Neural progenitor cell (in vitro differentiated cells): Measurements from ENCODE around the gene ACACB. TPM values are rescaled to one million over a fixed set of nuclear protein-coding genes. Genes with fewer than 3 reads are reported as not detected.

Source experiments
- DNase-seq: peaks from one replicate; pipeline ENCODE4 v3.0.0-alpha.2; 2016; ENCODE audit warnings: low spot score
- H2AFZ ChIP-seq: fragments of 200-600 bp; sonication (generic); replicated peaks from 2 replicates; pipeline ENCODE4 v1.6.1; 2016; ENCODE audit warnings: antibody characterized with exemption
- H3F3A ChIP-seq: fragments of 200-600 bp; sonication (generic); 2 replicates; pipeline ENCODE4 v1.6.1; 2016; ENCODE audit warnings: antibody characterized with exemption, low read depth
- H3K27ac ChIP-seq: fragments of 200-600 bp; sonication (generic); 2 replicates; pipeline ENCODE4 v1.5.1; 2016; ENCODE audit warnings: mild to moderate bottlenecking
- H3K27me3 ChIP-seq: fragments of 200-600 bp; sonication (generic); 2 replicates; pipeline ENCODE4 v1.6.1; 2016; ENCODE audit warnings: mild to moderate bottlenecking, moderate library complexity
- H3K36me3 ChIP-seq: fragments of 200-600 bp; sonication (generic); 2 replicates; pipeline ENCODE4 v1.5.1; 2016
- H3K4me1 ChIP-seq: fragments of 200-600 bp; sonication (generic); 2 replicates; pipeline ENCODE4 v1.6.1; 2016; ENCODE audit warnings: mixed run types
- H3K4me2 ChIP-seq: fragments of 200-600 bp; sonication (generic); 2 replicates; pipeline ENCODE4 v1.6.1; 2016
- H3K4me3 ChIP-seq: fragments of 200-600 bp; sonication (generic); 2 replicates; pipeline ENCODE4 v1.5.1; 2016
- H3K79me2 ChIP-seq: fragments of 200-600 bp; sonication (generic); 2 replicates; pipeline ENCODE4 v1.6.1; 2016; ENCODE audit warnings: low read depth
- H3K9ac ChIP-seq: fragments of 200-600 bp; sonication (generic); 2 replicates; pipeline ENCODE4 v1.6.1; 2016
- H3K9me3 ChIP-seq: fragments of 200-600 bp; sonication (generic); 2 replicates; pipeline ENCODE4 v1.5.1; 2016; ENCODE audit warnings: low read depth
- H4K20me1 ChIP-seq: fragments of 200-600 bp; sonication (generic); 2 replicates; pipeline ENCODE4 v1.6.1; 2016; ENCODE audit warnings: low read depth
- H3K27ac Mint-ChIP-seq: 3 replicates; pipeline ENCODE4 v1.8.0; 2021; ENCODE audit warnings: mixed read lengths
- H3K27me3 Mint-ChIP-seq: 2 replicates; pipeline ENCODE4 v1.8.0; 2022; ENCODE audit warnings: low read depth, mild to moderate bottlenecking, inconsistent platforms, moderate library complexity, mixed read lengths; ENCODE audit not compliant: insufficient read depth
- H3K36me3 Mint-ChIP-seq: 3 replicates; pipeline ENCODE4 v1.8.0; 2021; ENCODE audit warnings: mixed read lengths
- H3K4me1 Mint-ChIP-seq: 3 replicates; pipeline ENCODE4 v1.8.0; 2021; ENCODE audit warnings: mixed read lengths
- H3K4me3 Mint-ChIP-seq: 3 replicates; pipeline ENCODE4 v1.8.0; 2021; ENCODE audit warnings: mild to moderate bottlenecking, moderate library complexity, mixed read lengths
- H3K9me3 Mint-ChIP-seq: 3 replicates; pipeline ENCODE4 v1.8.0; 2020; ENCODE audit warnings: mixed read lengths
- EZH2 ChIP-seq: fragments of 200-600 bp; sonication (generic); IDR thresholded peaks from 2 replicates; pipeline ENCODE4 v1.6.1; 2017; ENCODE audit warnings: antibody characterized with exemption, mild to moderate bottlenecking, moderate library complexity
- EZH2phosphoT487 ChIP-seq: fragments of 200-600 bp; sonication (generic); IDR thresholded peaks from 2 replicates; pipeline ENCODE4 v1.6.1; 2017; ENCODE audit warnings: antibody characterized with exemption
- total RNA-seq: library from RNA; depleted of rRNA; stranded (reverse); fragments of >200 nt; gene quantifications from 2 replicates; pipeline ENCODE4 v1.2.3, GENCODE V29; 2015; ENCODE audit warnings: low replicate concordance
- TF ChIP-seq, protein P1 (sequence below): fragments of 200-600 bp; sonication (generic); IDR thresholded peaks from 2 replicates; pipeline ENCODE4 v1.5.1; 2017; ENCODE audit warnings: antibody characterized with exemption, mild to moderate bottlenecking

The ACACB gene
- total RNA-seq, 1 donor from 2014 or later: 2.4 TPM

- Mint-ChIP-seq H3K4me1 (no peaks in the 10 kb centered on the region), H3K36me3 (peaks cover 14% of the 10 kb centered on the region), H3K27me3 (peaks cover 2% of the 10 kb centered on the region), H3K9me3 (no peaks in the 10 kb centered on the region), H3K4me3 (no peak overlapping the region), H3K27ac (peak overlapping the region; percentile 32)
- H3K36me3 ChIP-seq: no peaks in the 10 kb centered on the region
- TF ChIP-seq EZH2phosphoT487 (no peak), EZH2 (no peak)
- TF ChIP-seq, protein P1, sequence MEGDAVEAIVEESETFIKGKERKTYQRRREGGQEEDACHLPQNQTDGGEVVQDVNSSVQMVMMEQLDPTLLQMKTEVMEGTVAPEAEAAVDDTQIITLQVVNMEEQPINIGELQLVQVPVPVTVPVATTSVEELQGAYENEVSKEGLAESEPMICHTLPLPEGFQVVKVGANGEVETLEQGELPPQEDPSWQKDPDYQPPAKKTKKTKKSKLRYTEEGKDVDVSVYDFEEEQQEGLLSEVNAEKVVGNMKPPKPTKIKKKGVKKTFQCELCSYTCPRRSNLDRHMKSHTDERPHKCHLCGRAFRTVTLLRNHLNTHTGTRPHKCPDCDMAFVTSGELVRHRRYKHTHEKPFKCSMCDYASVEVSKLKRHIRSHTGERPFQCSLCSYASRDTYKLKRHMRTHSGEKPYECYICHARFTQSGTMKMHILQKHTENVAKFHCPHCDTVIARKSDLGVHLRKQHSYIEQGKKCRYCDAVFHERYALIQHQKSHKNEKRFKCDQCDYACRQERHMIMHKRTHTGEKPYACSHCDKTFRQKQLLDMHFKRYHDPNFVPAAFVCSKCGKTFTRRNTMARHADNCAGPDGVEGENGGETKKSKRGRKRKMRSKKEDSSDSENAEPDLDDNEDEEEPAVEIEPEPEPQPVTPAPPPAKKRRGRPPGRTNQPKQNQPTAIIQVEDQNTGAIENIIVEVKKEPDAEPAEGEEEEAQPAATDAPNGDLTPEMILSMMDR: no peak
- H3K27me3 ChIP-seq: no peaks in the 10 kb centered on the region
- H3K9me3 ChIP-seq: no peaks in the 10 kb centered on the region
- DNase-seq: no peak
- H3K4me1 ChIP-seq: no peaks in the 10 kb centered on the region
- no peaks in the 10 kb centered on the region for H3K79me2 ChIP-seq
- H4K20me1 ChIP-seq: no peaks in the 10 kb centered on the region
- H3K4me3 ChIP-seq: no peak overlapping the region
- H3K9ac ChIP-seq: no peak overlapping the region
- no peak overlapping the region for H3K4me2 ChIP-seq
- H3F3A ChIP-seq: no peaks in the 10 kb centered on the region
- no peak overlapping the region for H2AFZ ChIP-seq
- H3K27ac ChIP-seq: no peak overlapping the region
Measured at GRCh38 chr12:109191621-109192250, 75.3 kb downstream of the ACACB start.

GRCh38 chr12:109192358-109192757, 76.0 kb downstream of the ACACB start:
- no peaks in the 10 kb centered on the region for H3K27me3 ChIP-seq
- Mint-ChIP-seq H3K27me3 (peaks cover 2% of the 10 kb centered on the region), H3K4me1 (no peaks in the 10 kb centered on the region), H3K27ac (no peak overlapping the region), H3K9me3 (no peaks in the 10 kb centered on the region), H3K36me3 (peaks cover 14% of the 10 kb centered on the region), H3K4me3 (no peak overlapping the region)
- H2AFZ ChIP-seq: no peak overlapping the region
- no peak overlapping the region for H3K4me2 ChIP-seq
- H3K79me2 ChIP-seq: no peaks in the 10 kb centered on the region
- no peak overlapping the region for H3K9ac ChIP-seq
- DNase-seq: no peak
- no peak overlapping the region for H3K4me3 ChIP-seq
- no peaks in the 10 kb centered on the region for H3F3A ChIP-seq
- no peaks in the 10 kb centered on the region for H4K20me1 ChIP-seq
- no peaks in the 10 kb centered on the region for H3K9me3 ChIP-seq
- H3K4me1 ChIP-seq: no peaks in the 10 kb centered on the region
- H3K36me3 ChIP-seq: no peaks in the 10 kb centered on the region
- no peak overlapping the region for H3K27ac ChIP-seq
- TF ChIP-seq EZH2 (no peak), EZH2phosphoT487 (no peak)
- TF ChIP-seq, protein P1: no peak

DNA sequence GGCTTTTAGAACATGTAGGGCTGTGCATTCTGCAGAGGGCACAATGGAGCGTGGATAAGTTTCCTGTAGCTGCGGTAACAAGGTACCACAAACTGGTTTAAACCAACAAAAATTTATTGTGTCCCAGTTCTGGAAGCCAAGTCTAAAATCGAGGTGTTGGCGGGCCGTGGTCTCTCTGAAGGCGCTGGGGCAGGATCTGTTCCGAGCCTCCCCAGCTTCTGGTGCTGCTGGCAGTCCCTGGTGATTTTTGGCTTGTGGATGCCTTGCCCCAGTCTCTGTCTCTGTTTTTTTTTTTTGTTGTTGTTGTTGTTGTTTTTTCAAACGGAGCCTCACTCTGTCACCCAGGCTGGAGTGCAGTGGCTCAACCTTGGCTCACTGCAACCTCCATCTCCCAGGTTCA, 77.5 kb downstream of the ACACB start:
- Histone ChIP-seq H3K4me2 (no peak overlapping the region), H4K20me1 (no peaks in the 10 kb centered on the region), H2AFZ (no peak overlapping the region), H3K79me2 (no peaks in the 10 kb centered on the region), H3K4me1 (no peaks in the 10 kb centered on the region), H3K9ac (no peak overlapping the region), H3K27ac (no peak overlapping the region), H3K36me3 (no peaks in the 10 kb centered on the region), H3K4me3 (no peak overlapping the region), H3K9me3 (no peaks in the 10 kb centered on the region), H3F3A (no peaks in the 10 kb centered on the region), H3K27me3 (no peaks in the 10 kb centered on the region)
- DNase-seq: no peak
- Mint-ChIP-seq H3K9me3 (no peaks in the 10 kb centered on the region), H3K27ac (no peak overlapping the region), H3K27me3 (peaks cover 4% of the 10 kb centered on the region), H3K4me3 (peak overlapping the region; percentile 33), H3K4me1 (no peaks in the 10 kb centered on the region), H3K36me3 (peaks cover 14% of the 10 kb centered on the region)
- TF ChIP-seq EZH2: no peak
- TF ChIP-seq, protein P1: no peak
- no peak for TF ChIP-seq EZH2phosphoT487
